Measurements from ENCODE around the gene TGFA.

TGFA gene

GRCh38 chr2:70510313-70510712 is 43.3 kb downstream of the TGFA start:
- H3K9me3 ChIP-seq (ENCODE audit: low read length), result no peaks in the 10 kb centered on the region
- no peak overlapping the region for H3K9ac ChIP-seq (ENCODE audit: low read length)
- no peaks in the 10 kb centered on the region for H3F3A ChIP-seq (ENCODE audit: insufficient read depth, low read length)
- no peak for TF ChIP-seq CTCF (IDR thresholded peaks at IDR 0.05; ENCODE audit: low read length)
- TF ChIP-seq EZH2 (IDR thresholded peaks at IDR 0.05; ENCODE audit: borderline replicate concordance, low read length), result no peak
- H3K4me3 ChIP-seq (ENCODE audit: low read depth, low read length, poor library complexity, severe bottlenecking), result no peak overlapping the region
- H3K4me1 ChIP-seq (ENCODE audit: insufficient read depth, low read length, severe bottlenecking), result no peaks in the 10 kb centered on the region
- no peaks in the 10 kb centered on the region for H3K36me3 ChIP-seq (ENCODE audit: insufficient read depth, low read length)
- H3K27me3 ChIP-seq (ENCODE audit: insufficient read depth, low read length), result no peaks in the 10 kb centered on the region; the same call in 1 of the 2 replicates
- H3K79me2 ChIP-seq (ENCODE audit: insufficient read depth, low read length), result no peaks in the 10 kb centered on the region
- H3K27ac ChIP-seq (ENCODE audit: low read depth, low read length, poor library complexity, severe bottlenecking), result no peak overlapping the region
- no peak overlapping the region for H3K4me2 ChIP-seq (ENCODE audit: low read length)
- no peaks in the 10 kb centered on the region for H3K9me2 ChIP-seq (ENCODE audit: low read depth, low read length)
- H2AFZ ChIP-seq (ENCODE audit: low read length), result no peak overlapping the region
- H4K20me1 ChIP-seq (ENCODE audit: insufficient read depth, low read length), result no peaks in the 10 kb centered on the region

GRCh38 chr2:70509565-70509964 is 44.1 kb downstream of the TGFA start:
- Histone ChIP-seq H3K27me3 (ENCODE audit: insufficient read depth, low read length) (no peaks in the 10 kb centered on the region; the same call in 1 of the 2 replicates), H3K4me2 (ENCODE audit: low read length) (no peak overlapping the region), H3K9me3 (ENCODE audit: low read length) (no peaks in the 10 kb centered on the region), H3K36me3 (ENCODE audit: insufficient read depth, low read length) (no peaks in the 10 kb centered on the region), H4K20me1 (ENCODE audit: insufficient read depth, low read length) (no peaks in the 10 kb centered on the region), H3K27ac (ENCODE audit: low read depth, low read length, poor library complexity, severe bottlenecking) (no peak overlapping the region), H3K79me2 (ENCODE audit: insufficient read depth, low read length) (no peaks in the 10 kb centered on the region), H3K4me1 (ENCODE audit: insufficient read depth, low read length, severe bottlenecking) (no peaks in the 10 kb centered on the region), H2AFZ (ENCODE audit: low read length) (no peak overlapping the region), H3K9ac (ENCODE audit: low read length) (no peak overlapping the region), H3F3A (ENCODE audit: insufficient read depth, low read length) (no peaks in the 10 kb centered on the region), H3K9me2 (ENCODE audit: low read depth, low read length) (no peaks in the 10 kb centered on the region), H3K4me3 (ENCODE audit: low read depth, low read length, poor library complexity, severe bottlenecking) (no peak overlapping the region)
- TF ChIP-seq CTCF (IDR thresholded peaks at IDR 0.05; ENCODE audit: low read length) (no peak), EZH2 (IDR thresholded peaks at IDR 0.05; ENCODE audit: borderline replicate concordance, low read length) (no peak)

- Histone ChIP-seq H3K9me3 (ENCODE audit: low read length) (no peaks in the 10 kb centered on the region), H3K36me3 (ENCODE audit: insufficient read depth, low read length) (no peaks in the 10 kb centered on the region), H3K4me3 (ENCODE audit: low read depth, low read length, poor library complexity, severe bottlenecking) (no peak overlapping the region), H3F3A (ENCODE audit: insufficient read depth, low read length) (no peaks in the 10 kb centered on the region), H3K9ac (ENCODE audit: low read length) (no peak overlapping the region), H3K9me2 (ENCODE audit: low read depth, low read length) (no peaks in the 10 kb centered on the region), H3K4me1 (ENCODE audit: insufficient read depth, low read length, severe bottlenecking) (no peaks in the 10 kb centered on the region), H3K27me3 (ENCODE audit: insufficient read depth, low read length) (no peaks in the 10 kb centered on the region; the same call in 1 of the 2 replicates), H2AFZ (ENCODE audit: low read length) (no peak overlapping the region), H3K4me2 (ENCODE audit: low read length) (no peak overlapping the region), H3K27ac (ENCODE audit: low read depth, low read length, poor library complexity, severe bottlenecking) (no peak overlapping the region), H4K20me1 (ENCODE audit: insufficient read depth, low read length) (no peaks in the 10 kb centered on the region), H3K79me2 (ENCODE audit: insufficient read depth, low read length) (no peaks in the 10 kb centered on the region)
- no peak for TF ChIP-seq CTCF (IDR thresholded peaks at IDR 0.05; ENCODE audit: low read length)
- TF ChIP-seq EZH2 (IDR thresholded peaks at IDR 0.05; ENCODE audit: borderline replicate concordance, low read length), result no peak
These were observed 44.7 kb downstream of the TGFA start for GRCh38 chr2:70508711-70509462.

All from OCI-LY1 (cell line).